ENCODE data around the gene SDK1.

GRCh38 chr7:4196121-4196819 lies 895.2 kb downstream of the SDK1 start:
- TF ChIP-seq, protein P1, sequence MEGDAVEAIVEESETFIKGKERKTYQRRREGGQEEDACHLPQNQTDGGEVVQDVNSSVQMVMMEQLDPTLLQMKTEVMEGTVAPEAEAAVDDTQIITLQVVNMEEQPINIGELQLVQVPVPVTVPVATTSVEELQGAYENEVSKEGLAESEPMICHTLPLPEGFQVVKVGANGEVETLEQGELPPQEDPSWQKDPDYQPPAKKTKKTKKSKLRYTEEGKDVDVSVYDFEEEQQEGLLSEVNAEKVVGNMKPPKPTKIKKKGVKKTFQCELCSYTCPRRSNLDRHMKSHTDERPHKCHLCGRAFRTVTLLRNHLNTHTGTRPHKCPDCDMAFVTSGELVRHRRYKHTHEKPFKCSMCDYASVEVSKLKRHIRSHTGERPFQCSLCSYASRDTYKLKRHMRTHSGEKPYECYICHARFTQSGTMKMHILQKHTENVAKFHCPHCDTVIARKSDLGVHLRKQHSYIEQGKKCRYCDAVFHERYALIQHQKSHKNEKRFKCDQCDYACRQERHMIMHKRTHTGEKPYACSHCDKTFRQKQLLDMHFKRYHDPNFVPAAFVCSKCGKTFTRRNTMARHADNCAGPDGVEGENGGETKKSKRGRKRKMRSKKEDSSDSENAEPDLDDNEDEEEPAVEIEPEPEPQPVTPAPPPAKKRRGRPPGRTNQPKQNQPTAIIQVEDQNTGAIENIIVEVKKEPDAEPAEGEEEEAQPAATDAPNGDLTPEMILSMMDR (IDR thresholded peaks at IDR 0.05) = no peak
- TF ChIP-seq POLR2A (IDR thresholded peaks at IDR 0.05) = no peak

Measured in body of pancreas (tissue), 4 donors.